ENCODE results near the gene MYRF.

MYRF gene

DNA sequence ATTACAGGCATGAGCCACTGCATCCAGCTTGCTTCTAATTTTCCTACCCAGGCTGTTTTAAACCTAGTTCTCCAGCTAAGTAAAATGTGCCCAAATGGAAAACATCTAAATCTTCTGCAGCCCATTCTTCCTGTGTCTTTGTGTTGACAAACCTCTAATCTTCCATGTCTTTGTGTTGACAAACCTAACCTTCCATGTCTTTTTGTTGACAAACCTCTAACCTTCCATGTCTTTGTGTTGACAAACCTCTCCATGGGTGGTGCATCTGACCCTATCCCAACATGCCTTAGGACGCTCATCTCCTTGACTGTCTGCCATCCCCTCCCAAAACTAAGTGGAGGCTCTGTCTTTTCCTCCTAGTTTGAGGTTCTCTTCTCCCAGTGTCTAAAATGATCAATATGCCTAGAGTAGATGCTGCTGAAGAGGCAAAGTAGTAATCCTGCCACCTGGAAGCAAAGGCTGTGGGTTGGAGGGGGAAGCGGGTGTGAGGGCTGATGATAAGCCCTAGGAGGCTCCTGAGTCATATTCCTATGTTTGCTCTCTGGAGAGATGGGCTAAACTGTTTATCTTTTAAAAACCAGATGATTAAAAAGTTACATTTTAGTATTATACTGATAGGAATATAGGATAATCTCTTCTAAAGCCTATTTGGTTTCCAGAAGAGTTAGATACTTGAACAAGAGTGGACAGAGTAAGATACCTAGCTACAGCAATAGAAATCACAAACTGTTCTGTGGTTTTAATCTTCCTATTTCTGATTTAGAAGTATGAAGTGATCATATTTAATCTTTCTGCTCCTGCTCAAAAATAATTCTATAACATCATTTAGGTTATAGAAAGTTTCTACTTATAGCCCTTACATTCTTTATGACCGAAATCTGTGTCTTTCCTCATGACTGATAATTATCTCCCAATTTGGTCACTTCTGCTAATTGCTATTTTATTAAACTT is 48.2 kb downstream of the MYRF start:
- DNase-seq: no peak

DNA sequence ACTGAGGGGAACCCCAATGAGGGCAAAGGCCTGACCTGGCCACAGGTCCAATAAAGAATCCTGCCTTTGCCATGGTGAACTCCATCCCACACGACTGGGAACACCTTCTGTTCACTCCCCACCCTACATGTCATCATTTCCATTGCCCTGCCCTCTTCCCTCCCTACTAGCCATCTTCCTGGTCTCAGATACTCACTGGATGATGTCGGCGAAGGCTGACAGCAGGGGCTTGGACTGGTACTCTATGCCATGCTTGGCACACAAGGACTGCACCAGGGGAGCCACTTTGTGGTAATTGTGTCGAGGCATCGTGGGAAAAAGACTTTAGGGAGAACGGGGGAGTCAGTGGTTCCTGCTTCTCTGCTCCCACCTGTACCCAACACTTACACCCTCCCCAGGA is 50.2 kb downstream of the MYRF start:
- DNase-seq: no peak

DNA sequence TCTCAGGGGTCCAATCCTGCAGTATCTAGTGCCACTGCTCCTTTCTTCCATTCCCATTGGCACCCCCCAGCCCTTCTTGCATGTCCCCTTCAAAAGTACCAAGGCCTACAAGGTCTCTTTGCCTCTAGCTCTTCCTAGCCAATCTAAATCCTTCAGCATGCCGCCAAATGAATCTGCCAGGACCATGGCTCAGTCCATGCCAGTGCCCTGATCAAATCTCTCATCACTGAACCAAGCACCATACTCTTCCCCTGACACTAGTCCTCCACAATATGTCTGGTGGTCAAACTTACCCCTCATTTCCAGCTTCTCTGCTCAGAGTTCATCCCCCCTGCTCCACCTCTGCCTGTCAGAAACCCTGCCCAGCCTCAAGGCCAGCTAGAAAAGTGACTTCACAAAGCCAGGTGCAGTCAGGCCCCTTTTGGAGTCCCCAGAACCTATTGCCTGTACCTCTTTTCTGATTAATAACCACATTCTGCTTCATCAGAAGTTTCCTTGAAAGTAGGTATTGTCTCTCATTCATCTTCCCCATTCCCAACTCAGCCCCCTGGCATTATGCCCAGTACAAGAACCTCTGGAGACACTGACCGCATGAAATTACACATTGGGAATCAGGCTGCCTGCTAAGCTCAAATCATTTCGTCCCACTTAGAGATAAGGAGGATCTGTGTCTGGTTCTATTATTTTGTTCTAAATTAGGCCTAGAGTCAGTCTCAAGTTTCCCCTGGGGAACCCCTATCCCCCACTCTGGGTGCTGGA is 51.6 kb downstream of the MYRF start:
- DNase-seq: no peak

DNA sequence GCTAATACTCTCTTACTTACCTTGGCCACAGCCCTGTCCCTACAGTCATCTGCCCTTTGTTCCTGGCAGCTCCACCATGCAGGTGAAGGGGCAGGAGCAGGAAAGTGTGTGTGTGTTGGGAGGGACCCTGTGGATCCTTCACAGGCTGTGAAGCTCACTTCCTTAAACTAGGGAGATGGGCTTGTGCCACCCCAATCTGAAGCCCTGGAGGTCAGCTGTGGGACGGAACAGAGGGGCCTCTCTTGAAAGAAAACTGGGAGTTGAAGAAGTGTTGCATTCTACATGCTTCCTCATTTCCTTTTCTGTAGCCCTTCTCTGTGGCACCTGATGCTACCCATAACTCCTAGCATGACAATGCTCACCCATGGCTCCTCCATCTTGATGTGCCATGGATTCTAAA is 52.7 kb downstream of the MYRF start:
- DNase-seq: no peak

DNA sequence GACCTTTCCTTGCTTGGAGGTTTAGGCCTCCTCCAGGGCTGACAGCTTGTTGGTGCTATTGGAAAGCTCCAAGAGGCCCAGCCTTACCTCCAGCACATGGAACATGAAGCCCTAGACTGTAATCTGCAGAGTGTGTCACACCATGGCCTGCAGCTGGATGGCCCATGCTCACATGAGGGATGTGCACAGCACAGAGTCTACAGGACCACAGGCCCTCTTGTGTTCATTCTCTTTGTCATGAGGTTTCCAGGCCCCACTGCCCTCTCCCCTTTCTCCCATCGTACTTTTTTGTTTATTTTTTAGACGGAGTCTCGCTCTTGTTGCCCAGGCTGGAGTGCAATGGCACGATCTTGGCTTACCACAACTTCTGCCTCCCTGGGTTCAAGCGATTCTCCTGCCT is 54.3 kb downstream of the MYRF start:
- no peak for DNase-seq

DNA sequence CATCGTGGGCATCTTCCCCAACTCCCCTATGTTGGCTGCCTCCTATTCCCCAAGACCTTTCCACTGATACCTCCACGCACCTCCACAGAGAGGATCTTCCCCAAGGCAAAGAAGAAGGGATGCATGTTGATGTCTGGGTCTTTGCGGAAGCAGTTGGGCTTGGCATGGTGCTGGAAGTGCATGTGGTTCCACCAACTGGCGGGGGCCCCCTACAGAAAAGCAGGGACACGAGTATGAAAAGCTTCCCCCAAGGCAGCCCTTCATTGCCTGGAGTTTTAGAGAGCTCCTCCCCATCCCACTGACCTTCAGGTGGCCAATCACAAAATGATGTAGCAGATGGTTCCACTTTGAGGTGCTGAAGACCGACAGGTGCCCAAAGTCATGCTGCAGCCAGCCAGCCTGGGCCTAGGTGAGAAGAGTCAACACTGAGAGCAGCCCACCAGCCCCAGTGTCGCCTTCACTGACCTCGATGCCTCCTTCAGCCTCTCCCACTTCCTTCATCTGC is 58.3 kb downstream of the MYRF start:
- no peak for DNase-seq

DNA sequence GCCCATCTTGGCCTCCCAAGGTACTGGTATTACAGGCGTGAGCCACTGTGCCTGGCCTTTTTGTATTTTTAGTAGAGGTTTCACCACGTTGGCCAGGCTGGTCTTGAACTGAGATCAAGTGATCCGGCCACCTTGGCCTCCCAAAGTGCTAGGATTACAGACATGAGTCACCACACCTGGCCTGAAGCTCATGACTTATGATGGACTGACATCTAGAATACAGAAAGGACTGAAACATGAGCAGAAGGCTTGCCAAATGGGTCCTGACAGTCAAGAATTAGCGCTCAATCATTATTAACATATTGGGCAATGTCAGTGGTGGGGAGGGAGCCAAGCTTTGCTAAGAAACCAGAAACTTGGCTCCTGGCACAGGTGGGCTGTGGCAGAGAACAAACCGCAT is 59.4 kb downstream of the MYRF start:
- no peak for DNase-seq

DNA sequence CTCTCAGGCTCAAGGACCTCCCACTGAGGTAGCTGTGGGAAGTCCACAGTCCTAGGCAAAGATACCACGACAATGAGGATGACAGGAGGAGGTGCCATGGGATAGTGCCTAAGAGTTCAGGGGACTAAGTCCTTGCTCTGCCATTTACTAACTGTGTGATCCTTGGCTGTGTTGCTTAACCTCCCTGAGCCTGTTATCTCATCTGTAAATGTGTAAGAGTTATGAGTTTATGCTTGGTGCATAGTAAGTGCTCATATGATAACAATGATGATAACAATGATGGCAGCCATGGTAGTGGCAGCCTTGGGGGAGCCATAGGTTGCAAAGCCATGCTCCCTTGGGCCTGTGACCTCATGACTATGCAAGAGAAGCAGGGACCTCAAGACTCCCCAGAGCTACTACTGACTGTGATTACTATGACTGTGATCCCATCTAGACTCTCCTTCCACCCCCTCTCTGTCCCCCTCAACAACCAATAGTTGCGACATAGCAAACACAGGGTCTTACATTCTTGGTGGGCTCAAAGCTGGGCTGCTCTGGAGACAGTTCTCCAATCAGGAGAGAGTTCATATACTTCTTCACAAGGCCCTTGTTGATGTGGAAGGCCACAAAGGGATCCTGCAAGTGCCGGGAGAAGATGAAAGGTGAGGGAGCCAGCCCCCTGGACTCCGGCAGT is 60.4 kb downstream of the MYRF start:
- DNase-seq: no peak

DNA sequence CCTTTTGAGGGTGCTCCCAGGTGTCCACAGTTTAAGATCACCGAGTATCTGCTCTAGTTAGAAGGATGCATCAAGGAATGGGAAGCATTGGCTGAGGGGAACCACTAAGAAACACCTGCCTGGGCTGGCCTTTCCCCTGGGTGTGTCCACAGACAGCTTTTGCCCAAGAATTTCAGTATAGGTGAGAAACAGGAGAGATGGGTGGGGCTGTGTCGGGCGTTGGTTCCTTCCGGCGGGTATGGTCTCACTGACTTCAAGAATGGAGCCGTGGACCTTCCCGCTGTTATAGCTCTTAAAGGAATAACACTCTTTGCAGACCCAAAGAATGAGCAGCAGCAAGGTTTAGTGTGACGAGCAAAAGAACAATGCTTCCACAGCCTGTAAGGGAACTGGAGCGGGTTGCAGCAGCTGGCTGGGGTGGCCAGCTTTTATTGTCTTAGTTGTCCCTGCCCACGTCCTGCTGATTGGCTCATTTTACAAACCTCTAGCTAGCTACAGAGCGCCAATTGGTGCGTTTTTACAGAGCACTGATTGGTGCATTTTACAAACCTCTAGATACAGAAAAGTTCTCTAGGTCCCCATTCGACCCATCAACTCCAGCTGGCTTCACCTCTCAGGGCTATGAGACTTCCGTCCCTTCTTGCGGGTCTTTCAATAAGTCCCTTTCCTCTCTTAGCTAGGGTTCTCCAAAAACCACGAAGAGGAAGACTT is 62.0 kb downstream of the MYRF start:
- no peak for DNase-seq

DNA sequence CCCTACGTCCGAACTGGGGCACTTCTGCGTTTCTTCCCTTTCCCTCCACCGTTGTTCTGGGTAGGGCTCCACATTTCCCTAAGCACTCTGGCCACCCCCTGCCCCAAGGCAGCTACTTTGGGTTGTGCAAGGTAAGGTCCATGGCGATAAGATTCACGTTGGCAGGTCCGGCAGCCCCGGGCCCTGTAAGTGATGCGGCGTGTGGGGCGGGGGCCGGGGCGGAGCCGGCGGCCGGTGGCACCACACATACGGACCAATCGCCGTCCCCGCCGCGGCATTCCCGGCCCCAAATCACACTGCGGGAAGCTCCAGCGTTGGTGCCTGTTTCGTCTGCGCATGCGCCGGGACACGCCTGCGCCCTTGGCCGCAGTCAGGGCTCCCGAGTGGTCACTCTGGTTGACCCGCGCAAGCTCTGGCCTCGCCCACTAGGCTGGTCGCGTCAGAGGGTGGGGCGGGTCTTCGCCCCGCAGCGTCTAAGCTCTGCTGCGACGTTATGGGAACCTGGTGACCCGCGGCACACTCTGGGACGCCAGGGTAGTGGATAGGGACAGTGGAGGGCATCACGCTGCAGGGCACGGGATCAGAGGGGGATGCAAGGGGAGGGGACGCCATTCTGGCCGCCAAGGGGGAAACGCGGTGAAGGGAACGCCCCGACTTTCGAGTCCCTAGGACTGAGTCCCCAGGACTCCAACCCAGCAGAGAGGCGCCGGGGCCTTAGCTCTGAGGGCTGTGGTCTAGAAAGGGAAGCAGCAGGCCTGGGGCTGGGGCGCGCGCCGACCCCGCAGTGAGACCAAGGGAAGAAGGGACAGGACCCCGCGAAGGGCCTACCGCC is 62.7 kb downstream of the MYRF start:
- DNase-seq: peak; percentile 64

DNA sequence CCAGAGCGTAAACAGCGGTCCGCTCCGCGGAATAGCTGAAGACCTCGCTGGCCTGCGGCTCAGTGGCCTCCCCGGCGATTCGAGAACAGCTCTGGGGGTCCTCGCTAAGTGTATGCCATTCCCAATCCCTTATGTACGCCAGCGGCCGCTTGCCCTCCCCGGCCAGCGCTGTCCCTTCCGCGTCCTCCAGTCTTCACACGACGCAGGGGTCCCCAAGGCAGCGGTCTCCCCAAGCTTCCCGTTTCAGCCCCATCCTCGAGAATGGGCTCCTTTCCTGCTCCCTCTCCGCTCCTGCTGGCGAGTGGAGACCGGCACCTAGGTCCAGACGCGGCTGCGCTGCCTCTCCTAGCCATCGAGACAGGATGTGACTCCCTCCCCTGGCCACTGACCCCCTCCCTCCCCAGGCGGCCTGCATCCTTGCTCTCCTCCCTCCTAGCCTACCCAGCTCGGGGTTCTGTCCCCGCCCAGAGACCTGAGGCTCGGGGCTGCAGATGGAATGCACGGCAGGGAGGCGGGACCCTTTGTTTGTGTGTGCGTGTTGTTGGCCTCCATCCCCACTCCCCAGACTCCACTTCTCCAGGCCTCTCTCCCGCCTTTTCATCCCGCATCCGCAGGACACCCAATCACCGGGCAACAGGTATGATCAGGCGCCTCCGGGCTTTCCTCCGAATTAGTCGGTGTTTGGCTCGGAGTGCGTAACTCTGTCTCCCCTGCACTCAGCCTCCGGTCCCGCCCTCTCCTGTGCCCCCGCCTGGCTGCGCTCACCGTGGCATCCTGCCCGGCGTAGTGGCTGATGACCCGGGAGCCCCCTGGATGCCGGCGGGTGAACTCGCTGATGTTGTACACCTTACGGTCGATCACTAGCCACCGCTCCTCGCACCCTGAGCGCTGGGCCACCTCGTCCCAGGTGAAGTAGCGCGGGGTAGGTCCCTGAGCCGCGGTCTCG is 63.6 kb downstream of the MYRF start:
- DNase-seq: peak; percentile 37

DNA sequence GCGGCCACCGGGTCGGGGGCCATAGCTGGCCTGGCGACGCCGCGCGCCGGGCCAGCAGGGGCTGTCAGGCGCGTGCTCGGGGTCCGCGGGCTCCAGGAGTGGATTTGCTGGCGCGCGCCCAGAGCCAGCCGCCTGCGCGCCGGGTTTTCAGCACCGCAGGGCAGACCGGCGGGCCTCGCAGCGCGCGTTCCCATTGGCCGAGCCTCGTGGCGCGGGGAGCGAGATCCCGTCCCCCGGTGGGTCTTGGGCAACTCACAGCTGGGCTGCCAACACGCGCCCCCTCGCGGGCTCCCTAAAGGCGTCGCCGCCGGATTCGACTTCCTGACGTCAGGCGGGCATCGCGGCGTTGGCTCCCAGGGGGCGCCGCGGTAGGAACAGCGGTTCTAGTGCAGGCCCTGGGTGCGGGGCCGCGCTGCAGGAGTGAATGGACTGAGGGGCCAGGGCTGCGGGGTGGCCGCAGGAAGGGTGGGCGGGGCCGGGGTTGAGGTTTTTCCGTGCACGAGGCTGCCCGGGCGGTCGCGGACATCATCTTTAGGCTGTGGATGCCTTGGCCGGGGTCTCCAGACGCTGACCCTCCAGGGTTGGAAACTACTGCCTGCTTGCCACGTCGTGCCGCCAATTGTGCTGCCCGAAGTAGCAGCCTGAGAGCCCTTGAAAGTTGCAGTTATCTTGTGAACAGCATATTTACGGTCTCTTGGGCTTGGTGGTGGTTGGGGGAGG is 64.5 kb downstream of the MYRF start, which contains the start of gene FADS1:
Gene FADS1 (minus strand): TSS at position 268 of the 720 bp plus-strand sequence. CDS start 74 bp downstream, at position 194.
- DNase-seq: peak; percentile 90

DNA sequence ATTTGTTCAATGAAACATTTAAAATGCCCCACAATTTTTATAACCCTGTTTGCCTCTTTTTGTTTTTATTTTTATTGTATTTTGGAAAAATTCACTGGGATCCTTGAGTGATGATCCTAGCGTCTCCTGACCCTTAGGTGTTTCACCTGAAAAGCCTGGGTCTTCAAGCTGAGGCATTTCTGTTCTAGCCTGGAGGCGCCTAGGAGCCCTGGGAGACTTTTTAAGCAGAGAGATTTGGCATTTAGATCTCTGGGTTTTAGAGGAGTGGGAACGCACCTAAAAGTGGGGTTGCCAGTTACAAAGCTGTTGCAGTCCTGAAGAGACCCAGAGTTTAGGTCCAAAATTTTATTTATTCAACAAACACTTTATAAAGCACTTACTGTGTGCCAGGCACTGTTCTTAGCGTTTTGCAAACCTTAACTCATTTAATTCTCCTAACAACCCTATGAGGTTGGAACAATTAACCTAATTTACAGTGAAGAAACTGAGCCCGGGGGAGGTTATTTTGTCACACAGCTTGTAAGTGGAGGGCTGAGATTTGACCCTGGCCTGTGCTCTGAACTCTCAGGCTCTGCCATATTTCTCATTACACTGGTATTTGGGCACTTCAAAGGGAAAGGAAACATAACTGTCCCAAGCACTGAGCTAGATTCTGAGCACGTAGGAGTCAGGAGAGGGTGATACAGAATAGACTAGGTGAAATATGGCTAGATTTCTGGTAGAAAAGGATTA is 65.2 kb downstream of the MYRF start:
- DNase-seq: no peak

DNA sequence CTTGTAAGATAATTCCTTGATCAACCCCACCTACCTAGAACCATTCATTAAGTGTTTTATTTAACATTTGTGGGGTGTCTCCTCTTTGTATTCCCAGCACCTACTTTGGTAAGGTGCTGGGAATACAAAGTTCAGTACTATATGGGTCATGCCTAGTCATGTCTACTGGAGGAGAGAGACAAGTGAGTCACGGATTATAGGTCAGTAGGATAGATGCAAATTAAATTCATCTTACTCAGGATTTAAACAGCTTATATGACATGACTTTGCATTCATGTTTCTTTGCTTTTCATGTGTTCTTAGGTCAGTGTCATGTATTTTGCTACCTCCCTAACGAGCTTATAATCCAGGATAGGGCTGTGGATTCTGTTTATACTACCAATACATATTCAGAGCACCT is 67.7 kb downstream of the MYRF start:
- no peak for DNase-seq

DNA sequence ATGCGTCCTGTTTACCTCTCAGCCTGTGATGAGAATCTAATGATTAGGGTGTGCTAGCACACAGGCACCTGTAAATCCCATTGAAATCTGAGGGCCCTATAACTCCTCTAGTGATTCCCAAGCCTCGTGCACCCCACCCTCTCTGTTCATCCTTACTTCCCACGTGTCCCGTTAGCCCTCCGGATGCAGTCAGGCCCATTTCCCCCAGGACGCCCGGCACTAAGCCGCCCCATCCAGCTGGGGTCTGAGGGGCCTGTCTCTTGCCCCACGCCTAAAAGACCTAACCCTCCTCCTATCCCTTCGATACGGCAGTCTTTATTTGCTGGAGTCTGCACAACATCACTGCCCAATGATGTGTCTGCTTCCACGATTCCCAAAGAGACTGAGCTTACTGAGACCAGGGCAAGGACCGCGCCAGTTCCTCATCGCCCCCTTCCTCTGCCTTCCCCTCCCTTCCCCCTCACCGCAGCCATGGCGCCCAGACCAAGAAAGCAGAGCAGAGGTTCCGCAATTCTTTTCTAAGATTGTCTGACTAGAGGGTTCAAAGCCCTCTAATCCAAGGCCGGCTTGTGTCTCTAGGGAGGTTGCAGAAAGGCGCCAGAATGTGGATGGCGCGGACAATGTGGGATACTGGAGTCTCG is 74.6 kb downstream of the MYRF start:
- DNase-seq: no peak

DNA sequence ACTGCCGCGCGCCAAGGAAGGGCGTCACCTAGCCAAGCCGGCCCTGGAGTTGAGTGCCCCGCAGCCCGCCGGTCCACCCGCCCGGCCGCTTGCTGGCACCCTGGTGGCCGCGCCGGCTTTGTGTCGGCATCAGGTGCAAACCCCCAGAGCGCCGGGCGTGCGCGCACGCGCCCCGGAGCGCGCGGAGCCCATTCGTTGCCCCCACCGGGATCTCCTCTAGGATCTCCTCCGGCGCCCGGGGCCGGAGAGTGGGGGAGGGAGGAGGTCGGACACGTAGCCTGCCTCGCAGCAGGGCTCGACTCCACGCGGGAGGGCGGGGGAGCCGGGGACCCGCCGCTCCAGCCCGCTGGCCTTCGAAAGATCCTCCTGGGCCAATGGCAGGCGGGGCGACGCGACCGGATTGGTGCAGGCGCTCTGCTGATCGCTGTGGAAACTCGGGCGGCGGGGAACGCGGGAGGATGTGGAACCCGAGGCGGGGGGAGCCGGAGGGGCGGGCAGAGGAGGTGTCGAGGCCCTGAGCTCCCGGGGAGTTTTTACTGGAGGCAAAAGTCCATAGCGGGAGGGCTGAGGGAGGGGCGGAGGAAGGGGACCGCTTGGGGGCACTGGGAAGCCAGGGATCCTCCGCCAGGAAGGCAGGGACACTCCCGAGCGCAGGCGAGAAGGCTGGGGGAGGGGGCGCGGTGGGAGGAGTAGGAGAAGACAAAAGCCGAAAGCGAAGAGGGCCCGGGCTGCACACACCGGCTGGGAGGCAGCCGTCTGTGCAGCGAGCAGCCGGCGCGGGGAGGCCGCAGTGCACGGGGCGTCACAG is 75.3 kb downstream of the MYRF start, which contains the start of gene FADS2:
Gene FADS2 (plus strand): TSS at position 730 of the 808 bp plus-strand sequence. CDS start 91 bp downstream, outside the sequence.
- DNase-seq: peak; percentile 86

DNA sequence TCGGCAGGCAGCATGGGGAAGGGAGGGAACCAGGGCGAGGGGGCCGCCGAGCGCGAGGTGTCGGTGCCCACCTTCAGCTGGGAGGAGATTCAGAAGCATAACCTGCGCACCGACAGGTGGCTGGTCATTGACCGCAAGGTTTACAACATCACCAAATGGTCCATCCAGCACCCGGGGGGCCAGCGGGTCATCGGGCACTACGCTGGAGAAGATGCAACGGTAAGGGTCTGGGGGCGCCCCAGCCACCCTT is 75.9 kb downstream of the MYRF start:
- DNase-seq: no peak
